HCT116 (cell line): ENCODE data around the gene IL22RA1. TPM values are rescaled to one million over a fixed set of nuclear protein-coding genes. Genes with fewer than 3 reads are reported as not detected.

ENCODE experiments used
- ATAC-seq: fragments of 200-7000 bp; cut with Tn5 transposase; 2 replicates; pipeline ENCODE4 v1.9.1; 2020; ENCODE audit warnings: mild to moderate bottlenecking, moderate library complexity
- Bru-seq: library from RNA; stranded (reverse); fragments of 400-500 nt; gene quantifications from one replicate; lab custom pipeline; 2021; lab: Mats Ljungman, UMichigan
- BruChase-seq, 2 experiments: library from RNA; stranded (reverse); fragments of 400-500 nt; gene quantifications; one replicate each; lab custom pipeline; 2021; lab: Mats Ljungman, UMichigan
- BruUV-seq: library from RNA; stranded (reverse); fragments of 400-500 nt; replicated peaks from 2 replicates; lab custom pipeline; 2021; lab: Mats Ljungman, UMichigan
- CTCF ChIA-PET: fragments of 300-600 bp; sonication (Branson Sonifier 250); formaldehyde crosslinking; loops from one replicate; lab custom pipeline; 2021; ENCODE audit warnings: antibody characterized with exemption; lab: Charles Lee
- POLR2A ChIA-PET: fragments of 300-600, 350-600 bp; sonication (Branson Sonifier 250); formaldehyde crosslinking; loops from one replicate; lab custom pipeline; 2021; ENCODE audit warnings: antibody characterized with exemption; lab: Charles Lee
- RAD21 ChIA-PET, 2 experiments: fragments of 300-600 bp; sonication (Branson Sonifier 250); formaldehyde crosslinking; loops; one replicate each; lab custom pipeline; 2023; ENCODE audit warnings: low total read pairs in 2 of 2; ENCODE audit not compliant: uncharacterized antibody in 2 of 2, unreplicated experiment in 2 of 2, low non-redundant PET in 1 of 2; lab: Charles Lee
- DNase-seq: peaks from one replicate; pipeline ENCODE4 v3.0.0-alpha.2; 2010; ENCODE audit warnings: low read depth, low spot score
- H2AFZ ChIP-seq: fragments of 200-600 bp; shearing (Covaris generic), sonication (generic); 2 replicates; pipeline ENCODE4 v1.6.1; 2017; ENCODE audit warnings: low read depth, mixed run types, mixed read lengths, antibody characterized with exemption, low read length; ENCODE audit not compliant: poor library complexity, severe bottlenecking
- H3K27ac ChIP-seq: 2 replicates; pipeline ENCODE4 v1.5.1; 2012; ENCODE audit warnings: low read depth, low read length
- H3K27me3 ChIP-seq: fragments of 200-600 bp; sonication (generic); 2 replicates; pipeline ENCODE4 v1.6.1; 2016; ENCODE audit warnings: mixed run types, low read length, mixed read lengths; ENCODE audit not compliant: insufficient read depth
- H3K36me3 ChIP-seq, 2 experiments: fragments of 200-500 bp in 1 of 2; fragments of 200-600 bp in 1 of 2; sonication (Bioruptor generic) in 1 of 2; sonication (generic) in 1 of 2; 2 replicates each; pipeline versions ENCODE4 v1.5.1 to v1.6.1; 2014 to 2016; ENCODE audit warnings: low read length in 2 of 2, inconsistent platforms in 1 of 2, mixed read lengths in 1 of 2, mixed run types in 1 of 2; ENCODE audit not compliant: insufficient read depth in 2 of 2, control insufficient read depth in 1 of 2
- H3K4me1 ChIP-seq, 2 experiments: fragments of 200-600 bp in 1 of 2; sonication (generic) in 1 of 2; 2 replicates each; pipeline versions ENCODE4 v1.5.1 to v1.6.1; 2012 to 2017; ENCODE audit warnings: low read length in 2 of 2, inconsistent platforms in 1 of 2, mild to moderate bottlenecking in 1 of 2, mixed read lengths in 1 of 2, mixed run types in 1 of 2, moderate library complexity in 1 of 2; ENCODE audit not compliant: insufficient read depth in 2 of 2, control insufficient read depth in 1 of 2
- H3K4me2 ChIP-seq: fragments of 200-600 bp; sonication (generic); 2 replicates; pipeline ENCODE4 v1.6.1; 2017; ENCODE audit warnings: mixed run types, low read length, mixed read lengths
- H3K4me3 ChIP-seq, 2 experiments: fragments of 200-600 bp in 1 of 2; sonication (generic) in 1 of 2; replicated peaks in 1 of 2; 2 replicates each; pipeline ENCODE4 v1.5.1; 2011 to 2016; ENCODE audit warnings: low read length in 2 of 2, control low read depth in 1 of 2, low read depth in 1 of 2, mild to moderate bottlenecking in 1 of 2, mixed read lengths in 1 of 2, mixed run types in 1 of 2
- H3K79me2 ChIP-seq: fragments of 200-600 bp; sonication (generic); 2 replicates; pipeline ENCODE4 v1.6.1; 2017; ENCODE audit warnings: mild to moderate bottlenecking, mixed run types, low read length, moderate library complexity, mixed read lengths; ENCODE audit not compliant: insufficient read depth
- H3K9ac ChIP-seq: fragments of 200-600 bp; sonication (generic); 2 replicates; pipeline ENCODE4 v1.6.1; 2016; ENCODE audit warnings: low read length, mixed read lengths
- H3K9me2 ChIP-seq: fragments of 200-600 bp; sonication (generic), shearing (Covaris generic); 2 replicates; pipeline ENCODE4 v1.6.1; 2017; ENCODE audit warnings: mixed run types, mild to moderate bottlenecking, moderate library complexity; ENCODE audit not compliant: insufficient read depth
- H3K9me3 ChIP-seq, 2 experiments: fragments of 200-500 bp in 1 of 2; fragments of 200-600 bp in 1 of 2; sonication (Bioruptor generic) in 1 of 2; sonication (generic) in 1 of 2; 2 replicates each; pipeline ENCODE4 v1.6.1; 2014 to 2017; ENCODE audit warnings: low read length in 2 of 2, mixed read lengths in 2 of 2, inconsistent platforms in 1 of 2, low read depth in 1 of 2, mild to moderate bottlenecking in 1 of 2, mixed run types in 1 of 2, moderate library complexity in 1 of 2; ENCODE audit not compliant: control insufficient read depth in 1 of 2, insufficient read depth in 1 of 2
- H4K20me1 ChIP-seq: fragments of 200-600 bp; sonication (generic), shearing (Covaris generic); 2 replicates; pipeline ENCODE4 v1.6.1; 2017; ENCODE audit warnings: mixed run types, mild to moderate bottlenecking, moderate library complexity; ENCODE audit not compliant: insufficient read depth
- CEBPB ChIP-seq: IDR thresholded peaks from 2 replicates; pipeline ENCODE4 v1.6.1; 2012; ENCODE audit warnings: low read depth
- CTCF ChIP-seq, 3 experiments: fragments of 200-600 bp in 1 of 3; sonication (generic) in 1 of 3; IDR thresholded peaks in 2 of 3; conservative IDR thresholded peaks in 1 of 3; 2 replicates each; pipeline ENCODE4 v1.5.1; 2012 to 2017; ENCODE audit warnings: low read depth in 2 of 3, low read length in 2 of 3, antibody characterized with exemption in 1 of 3, borderline replicate concordance in 1 of 3, control low read depth in 1 of 3, mild to moderate bottlenecking in 1 of 3, mixed read lengths in 1 of 3, mixed run types in 1 of 3, moderate library complexity in 1 of 3; ENCODE audit not compliant: insufficient read depth in 1 of 3
- ELF1 ChIP-seq: IDR thresholded peaks from 2 replicates; pipeline ENCODE4 v1.6.1; 2012; ENCODE audit warnings: low read depth, borderline replicate concordance
- EZH2 ChIP-seq: fragments of 200-600 bp; sonication (generic); IDR thresholded peaks from 2 replicates; pipeline ENCODE4 v1.6.1; 2017; ENCODE audit warnings: antibody characterized with exemption, mixed run types
- EZH2phosphoT487 ChIP-seq: fragments of 200-600 bp; IDR thresholded peaks from 2 replicates; pipeline ENCODE4 v1.6.1; 2018; ENCODE audit warnings: antibody characterized with exemption, borderline replicate concordance
- FOSL1 ChIP-seq: IDR thresholded peaks from 2 replicates; pipeline ENCODE4 v1.6.1; 2012; ENCODE audit warnings: low read depth
- JUND ChIP-seq: IDR thresholded peaks from 2 replicates; pipeline ENCODE4 v1.6.1; 2012
- MAX ChIP-seq: IDR thresholded peaks from 2 replicates; pipeline ENCODE4 v1.6.1; 2012
- POLR2A ChIP-seq: IDR thresholded peaks from 2 replicates; pipeline ENCODE4 v1.7.0; 2011; ENCODE audit warnings: borderline replicate concordance; ENCODE audit not compliant: insufficient read depth, insufficient read length; ENCODE audit errors: extremely low read depth
- POLR2AphosphoS5 ChIP-seq: IDR thresholded peaks from 2 replicates; pipeline ENCODE4 v1.6.1; 2011; ENCODE audit warnings: mild to moderate bottlenecking, low read depth, low read length, moderate library complexity
- RAD21 ChIP-seq: IDR thresholded peaks from 2 replicates; pipeline ENCODE4 v1.6.1; 2012; ENCODE audit warnings: low read depth, mild to moderate bottlenecking
- REST ChIP-seq: IDR thresholded peaks from 2 replicates; pipeline ENCODE4 v1.6.1; 2012; ENCODE audit warnings: low read depth
- SIN3A ChIP-seq: IDR thresholded peaks from 2 replicates; pipeline ENCODE4 v1.6.1; 2012; ENCODE audit warnings: low read depth
- SP1 ChIP-seq: IDR thresholded peaks from 2 replicates; pipeline ENCODE4 v1.6.1; 2012; ENCODE audit warnings: low read depth
- SRF ChIP-seq: IDR thresholded peaks from 2 replicates; pipeline ENCODE4 v1.6.1; 2012; ENCODE audit warnings: low read depth
- TCF7L2 ChIP-seq: IDR thresholded peaks from 2 replicates; pipeline ENCODE4 v1.7.0; 2011; ENCODE audit warnings: borderline replicate concordance, inconsistent platforms; ENCODE audit not compliant: insufficient read depth, insufficient read length; ENCODE audit errors: extremely low read depth
- YY1 ChIP-seq: IDR thresholded peaks from 2 replicates; pipeline ENCODE4 v1.6.1; 2011; ENCODE audit warnings: low read length, low read depth, moderate library complexity, mild to moderate bottlenecking; ENCODE audit not compliant: insufficient replicate concordance; ENCODE audit errors: extremely low read depth
- ZFX ChIP-seq: fragments of 450-650 bp; IDR thresholded peaks from 2 replicates; pipeline ENCODE4 v1.6.1; 2017
- intact Hi-C: fragments of 100-400 bp; cut with micrococcal nuclease; formaldehyde crosslinking; loops from 2 replicates; pipeline ENCODE4 v1.10.0; 2022
- long read RNA-seq: library from polyadenylated mRNA; unstranded; transcript quantifications from one replicate; pipeline ENCODE4 v2.0.0, GENCODE V29; 2021; ENCODE audit not compliant: unreplicated experiment
- polyA plus RNA-seq: library from polyadenylated mRNA; unstranded; fragments of >200 nt; gene quantifications from 2 replicates; pipeline ENCODE4 v1.2.1, GENCODE V29; 2012; ENCODE audit warnings: missing spikeins
- total RNA-seq: library from RNA; stranded (reverse); gene quantifications from one replicate; pipeline ENCODE4 v1.2.1, GENCODE V29; 2021; ENCODE audit not compliant: unreplicated experiment

Gene IL22RA1
- total RNA-seq (2.1 TPM), Bru-seq, nascent RNA (percentile 31 among the genes with signal in this experiment), BruChase-seq, experiment 1, labeled RNA remaining after a 6-hour chase (percentile 20 among the genes with signal in this experiment), BruChase-seq, experiment 2, labeled RNA remaining after a 2-hour chase (percentile 26 among the genes with signal in this experiment)
- 1.9 and 2.4 TPM in 2 replicates for polyA plus RNA-seq
- long read RNA-seq, partial matches to known transcripts, result 3 of 3 reads
- long read RNA-seq, other reads (novel, unspliced or antisense), result 0 of 3 reads

- ATAC-seq, result peak; percentile 95
- ChIA-PET POLR2A (no interaction called here), RAD21 (no interaction called here), CTCF (interaction anchor here (0.7 kb wide), 1 partner anchor 250 kb away, joined by 3 read pairs; no protein-coding TSS in a partner anchor)
- peak within 1 kb of the TSS; percentile 72 for H3K9ac ChIP-seq
- H4K20me1 ChIP-seq, result no peaks in the 10 kb centered on the region
- intact Hi-C loops, result no loop called here
- no TSS peak for BruUV-seq
- peak within 1 kb of the TSS; percentile 64 to 73 for H3K4me3 ChIP-seq
- H2AFZ ChIP-seq, result peak within 1 kb of the TSS; percentile 59
- no peaks in the 10 kb centered on the region for H3K79me2 ChIP-seq
- no peaks in the 10 kb centered on the region for H3K36me3 ChIP-seq
- H3K9me2 ChIP-seq, result no peaks in the 10 kb centered on the region
- peak within 1 kb of the TSS; percentile 92 for H3K4me2 ChIP-seq
- H3K9me3 ChIP-seq, result no peaks in the 10 kb centered on the region; a peak in 1 of 4 replicates
- peak; percentile 34 for DNase-seq
- peaks cover 10 to 20% of the 10 kb centered on the region in 2 experiments for H3K4me1 ChIP-seq
- no peaks in the 10 kb centered on the region for H3K27me3 ChIP-seq
- no peak for TF ChIP-seq SRF
- TF ChIP-seq EZH2phosphoT487, result no peak
- no peak for TF ChIP-seq TCF7L2
- no peak for TF ChIP-seq CEBPB
- no peak for TF ChIP-seq SIN3A
- no peak for TF ChIP-seq EZH2
- no peak for TF ChIP-seq YY1
- TF ChIP-seq JUND, result no peak
- TF ChIP-seq FOSL1, result no peak
- no peak for TF ChIP-seq ZFX
- no peak for TF ChIP-seq ELF1
- peak in 1 of 3 experiments; percentile 6; a peak in 1 of 6 replicates for TF ChIP-seq CTCF (IDR thresholded peaks at IDR 0.05 in 2 of 3, conservative IDR thresholded peaks at IDR 0.05 in 1 of 3; ENCODE audit: borderline replicate concordance in 1 of 3, insufficient read depth in 1 of 3, low read depth in 2 of 3, low read length in 2 of 3)
- TF ChIP-seq POLR2AphosphoS5, result peak; percentile 75
- no peak for TF ChIP-seq POLR2A
- TF ChIP-seq REST, result no peak
- no peak for TF ChIP-seq MAX
- TF ChIP-seq RAD21, result no peak
- TF ChIP-seq SP1, result no peak
- H3K27ac ChIP-seq, result peak within 1 kb of the TSS; percentile 19; the same call in 1 of the 2 replicates
These were observed at the start of gene IL22RA1 for GRCh38 chr1:24142546-24143534. TSS of gene IL22RA1 (minus strand) at chr1:24143140. CDS start at chr1:24143082, 58 bp downstream.
